ENCODE results near the gene UBE2J2. TPM values are rescaled to one million over a fixed set of nuclear protein-coding genes. Genes with fewer than 3 reads are reported as not detected.

The UBE2J2 gene
- total RNA-seq, 1 donor, result 32.6 TPM

GRCh38 chr1:1259119-1259488 lies 14.6 kb downstream of the UBE2J2 start:
- H3K27me3 ChIP-seq (ENCODE audit: insufficient read depth, low read length), result no peaks in the 10 kb centered on the region
- no peak for TF ChIP-seq CTCF (IDR thresholded peaks at IDR 0.05; ENCODE audit: extremely low read depth, low read depth, low read length)
- no peak overlapping the region for H3K4me3 ChIP-seq (ENCODE audit: insufficient read depth, low read length)
- H3K36me3 ChIP-seq (ENCODE audit: insufficient read depth, low read length), result peaks cover 77% of the 10 kb centered on the region
- peaks cover 64% of the 10 kb centered on the region for H3K79me2 ChIP-seq (ENCODE audit: insufficient read depth, low read length)
- H3K4me2 ChIP-seq (ENCODE audit: insufficient read depth, low read length), result no peak overlapping the region
- no peak overlapping the region for H2AFZ ChIP-seq (ENCODE audit: low read length)
- H3K27ac ChIP-seq (ENCODE audit: low read depth, low read length), result no peak overlapping the region
- no peak for DNase-seq (ENCODE audit: insufficient read length, low spot score, missing footprints)
- H3K4me1 ChIP-seq (ENCODE audit: insufficient read depth, low read length), result peaks cover 4% of the 10 kb centered on the region
- H4K20me1 ChIP-seq (ENCODE audit: insufficient read depth, low read length), result peaks cover 40% of the 10 kb centered on the region
- no peaks in the 10 kb centered on the region for H3K9me3 ChIP-seq (ENCODE audit: low read depth, low read length)

- H3K79me2 ChIP-seq (ENCODE audit: insufficient read depth, low read length), result peaks cover 45% of the 10 kb centered on the region
- no peak overlapping the region for H2AFZ ChIP-seq (ENCODE audit: low read length)
- no peak for TF ChIP-seq CTCF (IDR thresholded peaks at IDR 0.05; ENCODE audit: extremely low read depth, low read depth, low read length)
- H3K27me3 ChIP-seq (ENCODE audit: insufficient read depth, low read length), result no peaks in the 10 kb centered on the region
- no peaks in the 10 kb centered on the region for H3K9me3 ChIP-seq (ENCODE audit: low read depth, low read length)
- no peak overlapping the region for H3K4me2 ChIP-seq (ENCODE audit: insufficient read depth, low read length)
- H3K36me3 ChIP-seq (ENCODE audit: insufficient read depth, low read length), result peaks cover 74% of the 10 kb centered on the region
- H4K20me1 ChIP-seq (ENCODE audit: insufficient read depth, low read length), result peaks cover 32% of the 10 kb centered on the region
- DNase-seq (ENCODE audit: insufficient read length, low spot score, missing footprints), result no peak
- H3K27ac ChIP-seq (ENCODE audit: low read depth, low read length), result no peak overlapping the region
- H3K4me3 ChIP-seq (ENCODE audit: insufficient read depth, low read length), result no peak overlapping the region
- no peaks in the 10 kb centered on the region for H3K4me1 ChIP-seq (ENCODE audit: insufficient read depth, low read length)
Observed at GRCh38 chr1:1256956-1257871, 16.4 kb downstream of the UBE2J2 start.

- Histone ChIP-seq H2AFZ (ENCODE audit: low read length) (no peak overlapping the region), H3K36me3 (ENCODE audit: insufficient read depth, low read length) (peaks cover 59% of the 10 kb centered on the region), H3K27me3 (ENCODE audit: insufficient read depth, low read length) (no peaks in the 10 kb centered on the region), H3K27ac (ENCODE audit: low read depth, low read length) (no peak overlapping the region), H3K4me2 (ENCODE audit: insufficient read depth, low read length) (no peak overlapping the region), H3K9me3 (ENCODE audit: low read depth, low read length) (no peaks in the 10 kb centered on the region), H3K79me2 (ENCODE audit: insufficient read depth, low read length) (peaks cover 32% of the 10 kb centered on the region), H3K4me1 (ENCODE audit: insufficient read depth, low read length) (no peaks in the 10 kb centered on the region), H3K4me3 (ENCODE audit: insufficient read depth, low read length) (no peak overlapping the region), H4K20me1 (ENCODE audit: insufficient read depth, low read length) (peaks cover 28% of the 10 kb centered on the region)
- TF ChIP-seq CTCF (IDR thresholded peaks at IDR 0.05; ENCODE audit: extremely low read depth, low read depth, low read length), result no peak
- DNase-seq (ENCODE audit: insufficient read length, low spot score, missing footprints), result peak; percentile 88
Observed at GRCh38 chr1:1255611-1256010, 18.0 kb downstream of the UBE2J2 start.

GRCh38 chr1:1255078-1255477 lies 18.6 kb downstream of the UBE2J2 start:
- H3K4me1 ChIP-seq (ENCODE audit: insufficient read depth, low read length), result no peaks in the 10 kb centered on the region
- H4K20me1 ChIP-seq (ENCODE audit: insufficient read depth, low read length), result peaks cover 24% of the 10 kb centered on the region

More at GRCh38 chr1:1255078-1255477, 18.6 kb downstream of the UBE2J2 start:
- Histone ChIP-seq H3K9me3 (ENCODE audit: low read depth, low read length) (no peaks in the 10 kb centered on the region), H3K79me2 (ENCODE audit: insufficient read depth, low read length) (peaks cover 27% of the 10 kb centered on the region), H3K4me2 (ENCODE audit: insufficient read depth, low read length) (no peak overlapping the region), H3K36me3 (ENCODE audit: insufficient read depth, low read length) (peaks cover 54% of the 10 kb centered on the region), H3K4me3 (ENCODE audit: insufficient read depth, low read length) (no peak overlapping the region), H3K27me3 (ENCODE audit: insufficient read depth, low read length) (no peaks in the 10 kb centered on the region), H2AFZ (ENCODE audit: low read length) (no peak overlapping the region), H3K27ac (ENCODE audit: low read depth, low read length) (no peak overlapping the region)
- DNase-seq (ENCODE audit: insufficient read length, low spot score, missing footprints), result no peak
- TF ChIP-seq CTCF (IDR thresholded peaks at IDR 0.05; ENCODE audit: extremely low read depth, low read depth, low read length), result no peak
